Brain microvascular endothelial cell (primary cell): ENCODE data around the gene EPHX1.
"Not testable (repeated sequence)": the region's sequence is repeated elsewhere in the genome, so short reads cannot be mapped to it uniquely, and the experiment has no call there.

Source experiments
- DNase-seq: peaks from one replicate; pipeline ENCODE4 v3.0.0-alpha.2; 2020
- H3K27ac ChIP-seq: fragments of 250-450 bp; sonication (Bioruptor Pico); 2 replicates; pipeline ENCODE4 v1.5.1; 2020; ENCODE audit warnings: mild to moderate bottlenecking, moderate library complexity
- H3K27me3 ChIP-seq: fragments of 250-450 bp; sonication (Bioruptor Pico); replicated peaks from 2 replicates; pipeline ENCODE4 v1.5.1; 2020; ENCODE audit warnings: mild to moderate bottlenecking
- H3K36me3 ChIP-seq: fragments of 250-450 bp; sonication (Bioruptor Pico); replicated peaks from 2 replicates; pipeline ENCODE4 v1.5.1; 2020; ENCODE audit warnings: mild to moderate bottlenecking
- H3K4me3 ChIP-seq: 2 replicates; pipeline ENCODE4 v1.5.1; 2011; ENCODE audit warnings: low read depth, mild to moderate bottlenecking, control low read depth, low read length, moderate library complexity
- CTCF ChIP-seq: IDR thresholded peaks from 2 replicates; pipeline ENCODE4 v1.5.1; 2011; ENCODE audit warnings: low read depth, mild to moderate bottlenecking, moderate library complexity, low read length, control low read depth, inconsistent platforms; ENCODE audit errors: missing control alignments
- in situ Hi-C: cut with HindIII; loops from 2 replicates; pipeline ENCODE4 v1.10.0; 2017; ENCODE audit warnings: low sequenced_read_pairs, low pct_ligation_motif_present

EPHX1 gene

GRCh38 chr1:225776294-225776693 is 33.6 kb upstream of the EPHX1 start:
- Histone ChIP-seq H3K27me3 (no peaks in the 10 kb centered on the region), H3K4me3 (no peak overlapping the region), H3K27ac (no peak overlapping the region), H3K36me3 (no peaks in the 10 kb centered on the region)
- in situ Hi-C loops, result no loop called here
- no peak for DNase-seq
- no peak for TF ChIP-seq CTCF

GRCh38 chr1:225777058-225777582 is 32.8 kb upstream of the EPHX1 start:
- TF ChIP-seq CTCF, result no peak
- Histone ChIP-seq H3K27ac (no peak overlapping the region), H3K27me3 (no peaks in the 10 kb centered on the region), H3K4me3 (peak overlapping the region; percentile 92), H3K36me3 (no peaks in the 10 kb centered on the region)
- in situ Hi-C loops, result no loop called here
- DNase-seq, result no peak

GRCh38 chr1:225777583-225778336 is 32.2 kb upstream of the EPHX1 start, which contains the start of gene SRP9:
TSS of gene SRP9 (plus strand) at chr1:225777826. CDS start at chr1:225777941, 115 bp downstream.
- peak; percentile 95 for TF ChIP-seq CTCF
- Histone ChIP-seq H3K27ac (peak within 1 kb of the TSS; percentile 81), H3K36me3 (no peaks in the 10 kb centered on the region), H3K4me3 (peak within 1 kb of the TSS; percentile 92), H3K27me3 (no peaks in the 10 kb centered on the region)
- in situ Hi-C loops, result no loop called here
- DNase-seq, result peak; percentile 98

- Histone ChIP-seq H3K27me3 (no peaks in the 10 kb centered on the region), H3K27ac (peak overlapping the region; percentile 81), H3K36me3 (no peaks in the 10 kb centered on the region), H3K4me3 (peak overlapping the region; percentile 92)
- in situ Hi-C loops, result no loop called here
- no peak for TF ChIP-seq CTCF
- DNase-seq, result no peak
Observed at GRCh38 chr1:225778337-225778669, 31.6 kb upstream of the EPHX1 start.

- H3K27me3 ChIP-seq, DNase-seq, H3K36me3 ChIP-seq, H3K27ac ChIP-seq, in situ Hi-C loops: not testable (repeated sequence)
- H3K4me3 ChIP-seq, result peak overlapping the region; percentile 92
Observed at GRCh38 chr1:225779165-225779564, 30.8 kb upstream of the EPHX1 start.

GRCh38 chr1:225780134-225780533 is 29.8 kb upstream of the EPHX1 start:
- TF ChIP-seq CTCF, result no peak
- Histone ChIP-seq H3K27ac (no peak overlapping the region), H3K36me3 (peaks cover 11% of the 10 kb centered on the region), H3K4me3 (no peak overlapping the region), H3K27me3 (no peaks in the 10 kb centered on the region)
- no peak for DNase-seq
- in situ Hi-C loops, result no loop called here
